Caki2 (cell line): Measurements from ENCODE around the gene STPG2. TPM values are rescaled to one million over a fixed set of nuclear protein-coding genes. Genes with fewer than 3 reads are reported as not detected.
A peak's percentile ranks its signal among the peaks of the same experiment; 100 is the strongest.
"Not testable (repeated sequence)": the region's sequence is repeated elsewhere in the genome, so short reads cannot be mapped to it uniquely, and the experiment has no call there.

Experiments used
- DNase-seq: peaks from one replicate; pipeline ENCODE4 v3.0.0-alpha.2; 2015; ENCODE audit warnings: low read depth
- in situ Hi-C: cut with HindIII; loops from 2 replicates; pipeline ENCODE4 v1.10.0; 2016; ENCODE audit warnings: low sequenced_read_pairs, low pct_unique_long_range_greater_than_20kb, mixed read lengths
- total RNA-seq: library from RNA; depleted of rRNA; stranded (reverse); fragments of >200 nt; shearing (Covaris generic); gene quantifications from 2 replicates; pipeline ENCODE4 v1.2.3, GENCODE V29; 2014; ENCODE audit warnings: low replicate concordance

STPG2 gene
- total RNA-seq, 1 experiment from 2014 or later = 0.10 TPM

DNA sequence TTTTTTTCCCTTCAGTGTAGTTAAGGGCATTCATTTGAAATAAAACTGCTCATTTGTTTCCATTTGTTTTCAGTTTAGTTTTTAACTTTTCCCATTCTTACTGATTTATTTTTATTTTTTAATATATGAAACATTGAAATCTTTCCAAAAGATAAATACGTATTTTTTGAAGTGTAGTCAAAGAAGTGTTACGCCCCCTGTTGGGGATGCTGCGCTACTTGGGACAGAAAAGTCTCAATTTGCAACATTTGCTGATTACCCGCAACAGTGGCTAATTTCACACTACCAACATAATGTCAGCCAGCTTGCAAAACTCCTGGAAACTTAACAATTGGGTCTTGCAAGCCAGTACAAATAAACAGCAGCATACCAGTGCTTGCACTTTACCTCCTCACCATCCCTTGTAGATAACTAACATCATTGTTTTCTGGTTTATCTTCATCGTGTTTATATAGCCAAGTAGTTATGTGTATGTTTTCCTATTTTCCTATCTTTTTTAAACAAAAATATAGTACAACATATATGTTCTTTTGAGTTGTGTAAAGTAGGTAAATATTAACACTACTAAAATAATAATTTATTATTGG is 158.6 kb downstream of the STPG2 start:
- no peak for DNase-seq

GRCh38 chr4:97978791-97979488 is 164.3 kb downstream of the STPG2 start:
- in situ Hi-C loops = no loop called here

More for the DNA sequence above, 158.6 kb downstream of the STPG2 start:
- in situ Hi-C loops = no loop called here

DNA sequence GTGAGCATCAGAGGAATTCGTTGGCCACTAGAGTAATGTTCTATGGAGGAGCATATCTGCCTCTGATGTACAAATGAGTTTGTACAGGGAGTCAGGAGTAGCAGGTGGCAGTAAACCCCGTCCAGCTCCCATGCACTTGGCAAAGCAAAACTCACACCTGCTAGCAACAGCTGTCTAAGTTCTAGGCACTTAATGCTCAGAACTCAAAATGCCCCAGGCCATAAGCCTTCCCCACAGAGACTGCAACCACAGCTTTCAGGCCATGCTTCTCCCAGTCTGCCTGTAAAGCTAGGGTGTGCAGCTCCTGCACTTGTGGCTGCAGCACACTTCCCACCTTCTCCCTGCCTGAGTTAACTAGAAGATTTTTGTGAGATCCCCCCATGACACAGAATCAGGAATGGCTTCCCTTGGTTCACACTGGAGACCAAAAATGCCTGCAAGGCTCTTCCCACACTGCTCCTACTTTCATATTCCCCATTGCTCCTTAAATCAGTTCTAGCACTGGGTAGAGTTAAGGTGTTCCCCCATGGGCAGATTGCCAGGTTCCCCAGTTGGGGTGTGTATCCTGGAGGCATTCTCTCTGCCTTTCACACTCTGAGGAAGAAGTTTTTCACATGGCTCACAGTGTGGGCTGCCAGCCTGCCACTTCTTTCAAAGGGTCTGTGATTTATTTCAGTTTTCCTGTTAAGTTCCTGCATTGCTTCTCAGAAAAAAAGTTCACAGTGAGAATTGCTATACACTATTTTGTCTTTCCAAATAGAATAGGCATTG is 189.9 kb downstream of the STPG2 start:
- no peak for DNase-seq
- in situ Hi-C loops = no loop called here

More at GRCh38 chr4:97978791-97979488, 164.3 kb downstream of the STPG2 start:
- DNase-seq = no peak

DNA sequence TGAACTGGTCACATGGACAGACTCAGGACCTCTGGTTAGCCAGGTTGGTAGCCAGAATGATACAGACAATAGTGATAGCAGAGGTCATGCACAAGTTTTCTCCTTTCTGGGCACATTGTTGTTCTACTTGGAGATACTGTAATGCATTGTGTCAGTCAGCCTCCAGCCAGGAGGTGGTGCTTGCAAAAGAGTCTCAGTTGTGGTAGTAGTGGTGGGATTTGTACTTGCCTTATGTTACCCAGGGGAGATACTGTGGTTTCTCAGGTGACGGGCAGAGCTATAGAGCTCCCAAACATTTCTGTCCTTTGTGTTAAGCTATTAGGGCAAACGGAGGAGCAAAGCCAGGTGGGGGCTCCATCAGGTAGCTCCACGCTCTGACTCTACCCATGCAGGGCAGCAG is 190.5 kb downstream of the STPG2 start:
- DNase-seq = no peak
- in situ Hi-C loops = no loop called here

GRCh38 chr4:97950836-97951235 is 192.4 kb downstream of the STPG2 start:
- in situ Hi-C loops = no loop called here
- no peak for DNase-seq

DNA sequence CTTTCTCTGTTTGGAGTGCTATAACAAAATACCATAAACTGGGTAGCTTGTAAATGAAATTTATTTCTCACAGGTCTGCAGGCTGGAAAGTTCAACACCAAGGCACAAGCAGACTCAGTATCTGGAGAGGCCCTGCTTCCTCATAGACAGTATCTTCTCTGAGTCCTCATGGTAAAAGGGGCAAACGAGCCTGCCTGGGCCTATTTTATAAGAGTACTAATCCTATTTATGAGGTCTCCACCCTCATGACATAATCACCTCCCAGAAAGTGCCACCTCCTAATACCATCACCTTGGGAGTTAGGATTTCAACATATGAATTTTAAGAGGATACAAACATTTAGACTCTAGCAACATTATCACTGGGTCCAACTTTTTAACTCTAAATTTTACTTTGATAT is 200.3 kb downstream of the STPG2 start:
- no peak for DNase-seq
- in situ Hi-C loops = no loop called here

- no peak for DNase-seq
- in situ Hi-C loops = no loop called here
Measured at GRCh38 chr4:97942137-97942536, 201.1 kb downstream of the STPG2 start.

GRCh38 chr4:97938141-97938540 is 205.1 kb downstream of the STPG2 start:
- in situ Hi-C loops = no loop called here
- DNase-seq = no peak

DNA sequence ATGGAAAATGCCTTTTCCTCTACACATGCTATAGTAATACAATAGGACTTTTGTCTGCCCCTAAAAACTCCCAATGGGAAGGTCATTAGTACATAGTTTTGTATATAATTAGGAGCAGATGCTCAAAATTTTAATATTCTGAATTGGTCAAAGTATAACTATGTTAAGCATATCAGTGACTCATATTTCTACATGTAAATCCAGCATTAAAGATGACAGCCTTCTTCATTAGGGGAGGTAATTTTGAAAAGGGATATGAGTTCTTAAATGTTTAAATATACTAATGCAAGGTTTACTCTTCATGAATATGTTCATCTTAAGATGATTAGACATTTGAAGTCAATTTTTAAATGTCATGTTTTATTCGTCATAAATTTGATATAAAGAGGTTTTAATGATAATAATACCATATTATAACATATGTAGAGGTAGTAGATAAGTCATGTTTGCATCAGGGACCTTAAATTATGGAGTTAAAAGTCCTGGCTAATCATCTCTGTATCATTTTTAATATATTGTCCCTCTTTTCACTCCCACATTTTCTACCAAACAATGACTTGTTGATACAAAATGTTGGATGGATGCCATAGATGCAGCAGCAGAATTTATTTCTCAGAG is 218.8 kb downstream of the STPG2 start:
- in situ Hi-C loops = no loop called here

GRCh38 chr4:97923096-97923495 is 220.2 kb downstream of the STPG2 start:
- no peak for DNase-seq
- in situ Hi-C loops = no loop called here

More for the DNA sequence above, 218.8 kb downstream of the STPG2 start:
- DNase-seq = no peak

GRCh38 chr4:97917115-97917514 is 226.2 kb downstream of the STPG2 start:
- in situ Hi-C loops = no loop called here
- no peak for DNase-seq

- in situ Hi-C loops = no loop called here
- DNase-seq = peak; percentile 38
Measured at GRCh38 chr4:97912156-97912555, 231.1 kb downstream of the STPG2 start.

DNA sequence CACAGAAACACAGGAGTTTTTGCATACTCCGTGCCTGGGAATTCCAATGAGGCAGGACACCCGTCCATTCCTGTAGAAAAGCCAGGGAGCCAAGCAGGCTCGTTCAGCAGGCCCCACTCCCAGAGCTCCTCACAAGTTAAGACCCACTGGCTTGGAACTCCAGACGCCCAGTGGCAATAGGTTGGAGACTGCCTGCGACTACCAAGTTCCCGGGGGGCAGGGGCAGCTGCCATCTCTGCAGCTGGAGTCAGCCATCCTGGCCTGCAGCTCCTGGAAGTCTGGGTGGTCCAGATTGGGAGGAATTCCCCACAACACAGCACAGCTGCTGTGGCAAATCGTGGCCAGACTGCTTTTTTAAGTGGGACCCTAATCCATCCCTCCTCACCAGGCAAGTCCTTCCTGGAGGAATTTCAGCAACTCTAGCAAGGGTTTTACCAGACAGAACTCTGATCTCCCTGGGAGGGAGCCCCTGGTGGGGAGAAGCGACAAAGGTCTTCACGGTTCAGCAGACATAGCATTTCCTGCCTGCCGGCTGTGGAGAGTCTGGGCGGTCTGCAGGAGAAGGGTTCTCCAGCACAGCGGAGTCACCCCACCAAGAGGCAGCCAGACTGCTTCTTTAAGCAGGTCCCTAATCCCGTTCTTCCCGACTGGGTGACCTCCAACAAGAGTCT is 231.9 kb downstream of the STPG2 start:
- in situ Hi-C loops = no loop called here
- DNase-seq = peak; percentile 39

GRCh38 chr4:97910005-97910404 is 233.3 kb downstream of the STPG2 start:
- in situ Hi-C loops = no loop called here

GRCh38 chr4:97903436-97904189 is 239.7 kb downstream of the STPG2 start:
- not testable (repeated sequence) for DNase-seq

More at GRCh38 chr4:97910005-97910404, 233.3 kb downstream of the STPG2 start:
- peak; percentile 2 for DNase-seq

DNA sequence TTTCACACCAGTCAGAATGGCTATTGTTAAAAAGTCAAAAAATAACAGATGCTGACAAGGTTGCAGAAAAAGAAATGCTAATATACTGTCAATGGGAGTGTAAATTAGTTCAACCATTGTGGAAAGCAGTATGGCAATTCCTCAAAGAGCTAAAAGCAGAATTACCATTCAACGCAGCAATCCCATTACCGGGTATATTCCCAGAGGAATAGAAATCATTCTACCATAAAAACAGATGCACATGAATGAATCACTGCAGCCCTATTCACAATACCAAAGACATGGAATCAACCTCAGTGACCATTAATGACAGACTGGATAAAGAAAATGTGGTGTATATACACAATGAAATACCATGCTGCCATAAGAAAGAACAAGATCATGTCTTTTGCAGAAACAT is 243.0 kb downstream of the STPG2 start:
- DNase-seq = no peak
- in situ Hi-C loops = no loop called here

More at GRCh38 chr4:97903436-97904189, 239.7 kb downstream of the STPG2 start:
- in situ Hi-C loops = not testable (repeated sequence)

GRCh38 chr4:97892592-97893266 is 250.5 kb downstream of the STPG2 start:
- no peak for DNase-seq
- in situ Hi-C loops = no loop called here
